BE2C (cell line): ENCODE results near the gene CCNQ.
A peak's percentile ranks its signal among the peaks of the same experiment; 100 is the strongest.

Experiments
- DNase-seq: peaks from one replicate; pipeline ENCODE4 v3.0.0-alpha.2; 2020
- H3K27me3 ChIP-seq: fragments of 250-450 bp; sonication (Bioruptor Pico); 2 replicates; pipeline ENCODE4 v1.5.1; 2020; ENCODE audit warnings: mild to moderate bottlenecking
- H3K36me3 ChIP-seq: fragments of 250-450 bp; sonication (Bioruptor Pico); 2 replicates; pipeline ENCODE4 v1.5.1; 2020; ENCODE audit warnings: mild to moderate bottlenecking
- H3K4me1 ChIP-seq: fragments of 250-450 bp; sonication (Bioruptor Pico); 2 replicates; pipeline ENCODE4 v1.5.1; 2020
- H3K4me3 ChIP-seq: 2 replicates; pipeline ENCODE4 v1.5.1; 2011; ENCODE audit warnings: low read depth, low read length
- H3K9me3 ChIP-seq: fragments of 250-450 bp; sonication (Bioruptor Pico); 2 replicates; pipeline ENCODE4 v1.5.1; 2020
- TF ChIP-seq, protein P1 (sequence below): IDR thresholded peaks from 2 replicates; pipeline ENCODE4 v1.5.1; 2012; ENCODE audit warnings: mild to moderate bottlenecking, low read depth, low read length

CCNQ gene

DNA sequence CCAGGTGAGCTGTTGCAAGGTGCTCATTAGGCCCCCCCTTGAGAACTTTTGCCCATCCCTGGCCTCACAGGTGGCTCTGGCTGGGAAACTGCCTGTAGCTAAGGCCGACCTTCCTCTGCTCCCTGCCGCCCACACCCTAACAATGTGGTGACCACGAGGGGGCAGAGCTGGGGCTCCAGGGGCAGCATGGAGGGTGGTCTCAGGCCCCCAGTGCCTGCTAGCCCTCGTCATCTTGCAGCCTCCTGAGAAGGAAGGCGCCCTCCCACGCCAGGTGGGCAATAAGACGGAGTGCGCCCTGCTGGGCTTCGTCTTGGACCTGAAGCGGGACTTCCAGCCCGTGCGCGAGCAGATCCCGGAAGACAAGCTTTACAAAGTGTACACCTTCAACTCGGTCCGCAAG is 49.1 kb downstream of the CCNQ start:
- Histone ChIP-seq H3K4me1 (no peaks in the 10 kb centered on the region), H3K4me3 (no peak overlapping the region), H3K9me3 (no peaks in the 10 kb centered on the region), H3K36me3 (no peaks in the 10 kb centered on the region), H3K27me3 (no peaks in the 10 kb centered on the region)
- no peak for DNase-seq
- TF ChIP-seq, protein P1, sequence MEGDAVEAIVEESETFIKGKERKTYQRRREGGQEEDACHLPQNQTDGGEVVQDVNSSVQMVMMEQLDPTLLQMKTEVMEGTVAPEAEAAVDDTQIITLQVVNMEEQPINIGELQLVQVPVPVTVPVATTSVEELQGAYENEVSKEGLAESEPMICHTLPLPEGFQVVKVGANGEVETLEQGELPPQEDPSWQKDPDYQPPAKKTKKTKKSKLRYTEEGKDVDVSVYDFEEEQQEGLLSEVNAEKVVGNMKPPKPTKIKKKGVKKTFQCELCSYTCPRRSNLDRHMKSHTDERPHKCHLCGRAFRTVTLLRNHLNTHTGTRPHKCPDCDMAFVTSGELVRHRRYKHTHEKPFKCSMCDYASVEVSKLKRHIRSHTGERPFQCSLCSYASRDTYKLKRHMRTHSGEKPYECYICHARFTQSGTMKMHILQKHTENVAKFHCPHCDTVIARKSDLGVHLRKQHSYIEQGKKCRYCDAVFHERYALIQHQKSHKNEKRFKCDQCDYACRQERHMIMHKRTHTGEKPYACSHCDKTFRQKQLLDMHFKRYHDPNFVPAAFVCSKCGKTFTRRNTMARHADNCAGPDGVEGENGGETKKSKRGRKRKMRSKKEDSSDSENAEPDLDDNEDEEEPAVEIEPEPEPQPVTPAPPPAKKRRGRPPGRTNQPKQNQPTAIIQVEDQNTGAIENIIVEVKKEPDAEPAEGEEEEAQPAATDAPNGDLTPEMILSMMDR: peak; percentile 19

DNA sequence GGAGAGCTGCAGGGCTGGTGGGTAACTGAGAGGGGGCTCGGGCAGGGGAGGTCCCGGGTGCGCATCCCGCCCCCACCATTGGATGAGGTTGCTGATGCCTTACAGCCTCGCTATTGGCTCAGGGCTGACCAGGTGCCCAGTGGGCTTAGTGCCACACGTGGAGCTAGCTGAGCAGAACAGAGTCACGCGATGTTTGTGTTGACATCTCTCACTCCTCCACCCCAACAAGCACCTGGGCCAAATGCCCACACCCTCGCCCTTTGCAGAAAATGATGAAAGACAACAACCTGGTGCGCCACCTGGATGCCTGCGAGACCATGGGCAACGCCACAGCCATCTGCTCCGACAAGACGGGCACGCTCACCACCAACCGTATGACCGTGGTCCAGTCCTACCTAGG is 49.7 kb downstream of the CCNQ start:
- no peaks in the 10 kb centered on the region for H3K36me3 ChIP-seq
- no peaks in the 10 kb centered on the region for H3K9me3 ChIP-seq
- no peaks in the 10 kb centered on the region for H3K27me3 ChIP-seq
- TF ChIP-seq, protein P1: no peak
- DNase-seq: no peak
- H3K4me3 ChIP-seq: no peak overlapping the region
- H3K4me1 ChIP-seq: no peaks in the 10 kb centered on the region

DNA sequence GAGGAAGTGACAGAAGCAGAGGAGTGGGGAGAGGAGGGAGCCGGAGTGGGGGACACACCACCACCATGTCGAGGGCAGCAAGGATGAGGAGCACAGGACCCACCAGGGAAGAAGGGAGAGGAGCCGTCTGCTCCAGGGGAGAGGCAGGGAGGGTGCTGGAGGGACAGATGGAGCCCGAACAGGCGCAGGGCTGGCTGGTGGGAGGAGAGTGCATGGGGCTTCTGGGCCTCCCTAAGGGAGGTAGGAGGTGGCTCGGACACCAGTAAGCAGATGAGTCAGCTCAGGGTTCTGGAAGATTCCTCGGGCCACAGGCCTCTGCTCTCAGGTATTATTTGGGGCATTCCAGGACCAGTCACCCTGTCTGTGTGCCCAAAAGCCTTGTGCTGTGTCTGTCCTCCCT is 51.7 kb downstream of the CCNQ start:
- H3K36me3 ChIP-seq: no peaks in the 10 kb centered on the region
- H3K9me3 ChIP-seq: no peaks in the 10 kb centered on the region
- H3K4me1 ChIP-seq: no peaks in the 10 kb centered on the region
- no peaks in the 10 kb centered on the region for H3K27me3 ChIP-seq
- TF ChIP-seq, protein P1: no peak
- no peak overlapping the region for H3K4me3 ChIP-seq
- DNase-seq: no peak

DNA sequence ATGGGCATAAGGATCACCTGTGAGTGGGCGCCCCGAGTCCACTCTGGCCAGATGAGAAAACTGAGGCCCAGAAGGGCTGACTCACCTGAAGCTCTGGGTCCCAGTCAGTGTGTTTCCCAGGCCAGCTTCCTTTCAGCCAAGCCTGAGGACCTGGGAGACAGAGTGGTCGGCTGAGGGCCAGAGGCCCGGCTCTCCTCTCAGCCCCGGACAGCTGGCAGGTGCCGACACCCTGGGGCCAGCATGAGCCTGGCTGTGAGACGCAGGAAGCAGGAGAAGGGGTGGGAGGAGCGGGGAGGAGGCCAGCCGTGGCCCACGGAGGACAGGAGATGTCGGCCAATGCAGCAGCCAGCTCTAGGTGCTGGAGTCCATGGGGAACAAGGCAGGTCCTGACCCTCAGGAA is 52.6 kb downstream of the CCNQ start:
- H3K9me3 ChIP-seq: no peaks in the 10 kb centered on the region
- no peaks in the 10 kb centered on the region for H3K4me1 ChIP-seq
- no peaks in the 10 kb centered on the region for H3K27me3 ChIP-seq
- no peak overlapping the region for H3K4me3 ChIP-seq
- no peaks in the 10 kb centered on the region for H3K36me3 ChIP-seq
- DNase-seq: no peak
- TF ChIP-seq, protein P1: no peak

DNA sequence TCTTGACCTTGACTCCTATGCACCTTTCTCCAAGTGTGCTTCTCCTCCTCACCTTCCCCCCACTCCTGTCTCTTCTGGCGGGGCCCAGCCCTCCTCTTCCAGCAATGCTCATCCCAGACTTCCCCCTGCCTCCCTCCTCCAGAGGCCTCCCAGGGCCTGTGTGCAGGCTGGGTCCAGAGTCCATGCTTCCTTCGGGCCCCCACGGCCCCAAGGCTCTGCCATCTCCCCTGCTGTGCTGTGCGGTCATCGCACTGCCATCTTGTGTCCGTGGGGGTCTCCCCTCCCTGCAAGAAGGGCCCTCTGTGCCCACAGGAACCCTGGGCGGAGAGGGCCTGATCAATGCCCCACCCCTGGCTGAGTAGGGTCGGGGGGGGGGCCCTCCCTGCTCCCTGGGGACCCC is 54.2 kb downstream of the CCNQ start:
- TF ChIP-seq, protein P1: no peak
- H3K4me1 ChIP-seq: peaks cover 1% of the 10 kb centered on the region
- no peak overlapping the region for H3K4me3 ChIP-seq
- no peaks in the 10 kb centered on the region for H3K9me3 ChIP-seq
- no peaks in the 10 kb centered on the region for H3K27me3 ChIP-seq
- H3K36me3 ChIP-seq: no peaks in the 10 kb centered on the region
- no peak for DNase-seq

DNA sequence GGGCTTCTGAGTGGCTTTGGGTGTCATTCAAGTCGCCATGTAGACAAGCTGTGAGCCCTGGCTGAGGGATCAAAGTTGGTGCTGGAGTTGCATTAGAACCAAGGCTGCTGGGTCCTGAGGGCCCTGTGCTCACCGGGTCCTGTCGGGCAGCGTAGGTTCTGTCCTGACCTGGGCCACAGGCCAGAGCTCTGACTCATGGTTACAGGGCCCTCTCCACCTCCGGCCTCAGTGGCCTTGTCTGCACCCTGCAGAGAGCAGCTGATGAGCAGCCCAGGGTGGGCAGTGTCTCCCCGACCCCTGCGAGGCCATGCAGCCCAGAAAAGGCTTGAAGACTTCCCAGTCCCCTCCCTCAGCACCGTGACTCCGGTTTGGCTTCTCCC is 59.0 kb downstream of the CCNQ start:
- no peaks in the 10 kb centered on the region for H3K9me3 ChIP-seq
- no peak overlapping the region for H3K4me3 ChIP-seq
- no peak for DNase-seq
- no peaks in the 10 kb centered on the region for H3K36me3 ChIP-seq
- no peaks in the 10 kb centered on the region for H3K27me3 ChIP-seq
- TF ChIP-seq, protein P1: no peak
- peaks cover 28% of the 10 kb centered on the region for H3K4me1 ChIP-seq
